ENCODE data around the gene GNRHR. TPM values are rescaled to one million over a fixed set of nuclear protein-coding genes. Genes with fewer than 3 reads are reported as not detected.

Gene GNRHR
- total RNA-seq, 1 donor = not detected

DNA sequence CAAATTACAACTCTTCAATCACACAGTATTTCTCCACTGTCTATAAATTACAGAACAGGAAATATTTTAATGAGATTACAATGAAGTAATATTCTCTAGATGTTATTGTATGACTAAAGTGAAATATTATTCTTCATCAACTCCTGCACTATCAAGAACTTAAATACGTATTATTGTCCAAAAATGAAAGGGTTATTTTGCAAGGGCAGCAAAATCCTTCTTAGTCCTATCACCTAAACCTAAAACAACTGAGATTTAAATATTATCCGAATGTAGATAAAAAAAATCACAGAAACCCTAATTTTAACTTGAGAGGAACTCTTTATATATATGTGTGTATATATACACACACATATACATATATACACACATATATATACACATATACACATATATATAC is 58.1 kb downstream of the GNRHR start:
- TF ChIP-seq, protein P1, sequence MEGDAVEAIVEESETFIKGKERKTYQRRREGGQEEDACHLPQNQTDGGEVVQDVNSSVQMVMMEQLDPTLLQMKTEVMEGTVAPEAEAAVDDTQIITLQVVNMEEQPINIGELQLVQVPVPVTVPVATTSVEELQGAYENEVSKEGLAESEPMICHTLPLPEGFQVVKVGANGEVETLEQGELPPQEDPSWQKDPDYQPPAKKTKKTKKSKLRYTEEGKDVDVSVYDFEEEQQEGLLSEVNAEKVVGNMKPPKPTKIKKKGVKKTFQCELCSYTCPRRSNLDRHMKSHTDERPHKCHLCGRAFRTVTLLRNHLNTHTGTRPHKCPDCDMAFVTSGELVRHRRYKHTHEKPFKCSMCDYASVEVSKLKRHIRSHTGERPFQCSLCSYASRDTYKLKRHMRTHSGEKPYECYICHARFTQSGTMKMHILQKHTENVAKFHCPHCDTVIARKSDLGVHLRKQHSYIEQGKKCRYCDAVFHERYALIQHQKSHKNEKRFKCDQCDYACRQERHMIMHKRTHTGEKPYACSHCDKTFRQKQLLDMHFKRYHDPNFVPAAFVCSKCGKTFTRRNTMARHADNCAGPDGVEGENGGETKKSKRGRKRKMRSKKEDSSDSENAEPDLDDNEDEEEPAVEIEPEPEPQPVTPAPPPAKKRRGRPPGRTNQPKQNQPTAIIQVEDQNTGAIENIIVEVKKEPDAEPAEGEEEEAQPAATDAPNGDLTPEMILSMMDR (IDR thresholded peaks at IDR 0.05; ENCODE audit: insufficient read depth, low read length) = no peak
- DNase-seq (ENCODE audit: low read depth) = no peak
- no peak overlapping the region for H3K4me3 ChIP-seq (ENCODE audit: low read depth, low read length)

DNA sequence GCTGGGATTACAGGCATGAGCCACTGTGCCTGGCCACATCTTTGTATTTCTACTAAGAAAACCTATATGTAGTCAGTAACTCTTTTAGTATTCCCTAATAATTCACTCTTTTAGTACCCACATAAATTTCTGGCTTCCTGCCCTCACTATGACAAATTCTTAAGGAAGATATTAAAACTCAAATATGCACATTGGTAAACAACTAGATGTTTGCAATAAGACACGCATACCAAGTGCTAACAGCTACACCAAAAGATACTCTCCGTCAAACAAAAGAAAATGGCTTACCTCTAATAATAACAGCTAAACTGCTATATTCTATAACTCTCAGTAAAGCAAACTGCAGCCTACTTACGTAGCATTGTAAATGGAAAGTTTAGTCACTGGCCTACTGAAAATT is 59.5 kb downstream of the GNRHR start:
- TF ChIP-seq, protein P1 (IDR thresholded peaks at IDR 0.05; ENCODE audit: insufficient read depth, low read length) = no peak
- DNase-seq (ENCODE audit: low read depth) = no peak

DNA sequence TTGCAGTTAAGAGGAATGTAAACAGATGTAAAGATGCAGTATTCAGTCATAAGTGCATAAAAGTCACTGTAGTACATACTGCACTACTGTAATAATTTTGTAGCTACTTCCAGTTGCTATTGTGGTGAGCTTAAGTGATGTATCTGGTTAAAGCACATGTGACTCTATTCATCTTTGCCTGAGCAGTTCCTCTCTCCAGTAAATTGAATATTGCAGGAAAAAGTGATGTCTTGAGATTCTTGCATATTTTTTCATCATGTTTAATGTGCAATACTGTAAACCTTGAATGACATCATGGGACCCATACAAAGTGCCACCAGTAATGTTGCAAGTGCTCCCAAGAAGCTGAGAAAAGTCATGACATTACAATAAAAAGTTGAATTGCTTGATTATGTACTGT is 62.9 kb downstream of the GNRHR start:
- no peak overlapping the region for H3K4me3 ChIP-seq (ENCODE audit: low read depth, low read length)
- TF ChIP-seq, protein P1 (IDR thresholded peaks at IDR 0.05; ENCODE audit: insufficient read depth, low read length) = no peak
- no peak for DNase-seq (ENCODE audit: low read depth)

More for the DNA sequence above, 59.5 kb downstream of the GNRHR start:
- H3K4me3 ChIP-seq (ENCODE audit: low read depth, low read length) = no peak overlapping the region

Small RNAs within 50 kb of the gene (small RNA-seq; reads per million reads assigned to genes)
- gene RF00091 = not detected

Other genes starting within 250 kb of the GNRHR start
- gene CENPC, start 208.9 kb downstream of the GNRHR start, total RNA-seq (ENCODE audit: low replicate concordance) = 27.4 and 30.5 TPM in 2 replicates
- not detected in 2 replicates for gene STAP1, start 195.7 kb downstream of the GNRHR start, total RNA-seq (ENCODE audit: low replicate concordance)
- 25.6 and 138 TPM in 2 replicates for gene UBA6, start 53.2 kb downstream of the GNRHR start, total RNA-seq (ENCODE audit: low replicate concordance)
- gene TMPRSS11D, start 129.6 kb upstream of the GNRHR start, total RNA-seq (ENCODE audit: low replicate concordance) = 0.09 TPM in 1 of 2 replicates, not detected in the other
- gene TMPRSS11A, start 209.1 kb upstream of the GNRHR start, total RNA-seq (ENCODE audit: low replicate concordance) = under 0.01 TPM in 1 of 2 replicates, not detected in the other